ENCODE data around the gene ITGB3BP. TPM values are rescaled to one million over a fixed set of nuclear protein-coding genes. Genes with fewer than 3 reads are reported as not detected.

The ITGB3BP gene
- total RNA-seq, 1 experiment from 2014 or later: 50.2 TPM

DNA sequence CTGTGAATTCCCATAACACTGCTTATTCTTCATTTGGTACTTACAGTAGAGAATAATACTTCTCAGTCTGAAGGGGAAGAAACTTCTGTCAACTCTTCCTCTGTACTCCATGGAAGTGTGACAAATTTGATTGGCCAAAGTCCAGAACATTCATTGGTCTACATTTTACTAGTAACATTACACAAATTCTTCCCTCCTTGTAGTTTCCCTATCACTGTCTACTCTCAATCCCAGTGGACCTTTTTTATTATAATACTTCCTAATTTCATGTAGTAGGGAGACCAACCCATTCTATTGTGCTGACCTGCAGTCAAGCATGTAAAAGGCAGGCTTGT, 80.9 kb downstream of the ITGB3BP start:
- ChIA-PET POLR2A (no interaction called here), RAD21 (ENCODE audit: low non-redundant PET in 1 of 2, low total read pairs in 2 of 2, uncharacterized antibody in 2 of 2, unreplicated experiment in 2 of 2) (no interaction called here), CTCF (interaction anchor here (1.6 kb wide), 1 partner anchor 437 kb away, joined by 8 read pairs; no protein-coding TSS in a partner anchor)
- Histone ChIP-seq H4K20me1 (ENCODE audit: insufficient read depth) (no peaks in the 10 kb centered on the region), H2AFZ (ENCODE audit: low read depth, low read length, poor library complexity, severe bottlenecking) (no peak overlapping the region), H3K79me2 (ENCODE audit: insufficient read depth, low read length) (no peaks in the 10 kb centered on the region), H3K9ac (ENCODE audit: low read length) (no peak overlapping the region), H3K36me3 (ENCODE audit: control insufficient read depth in 1 of 2, insufficient read depth in 2 of 2, low read length in 2 of 2) (no peaks in the 10 kb centered on the region), H3K4me1 (ENCODE audit: control insufficient read depth in 1 of 2, insufficient read depth in 2 of 2, low read length in 2 of 2) (no peaks in the 10 kb centered on the region), H3K9me2 (ENCODE audit: insufficient read depth) (no peaks in the 10 kb centered on the region), H3K9me3 (ENCODE audit: control insufficient read depth in 1 of 2, insufficient read depth in 1 of 2, low read depth in 1 of 2, low read length in 2 of 2) (no peaks in the 10 kb centered on the region), H3K27me3 (ENCODE audit: insufficient read depth, low read length) (no peaks in the 10 kb centered on the region), H3K27ac (ENCODE audit: low read depth, low read length) (no peak overlapping the region), H3K4me3 (replicated peaks in 1 of 2; ENCODE audit: low read depth in 1 of 2, low read length in 2 of 2) (no peak overlapping the region), H3K4me2 (ENCODE audit: low read length) (no peak overlapping the region)
- ATAC-seq (no peak), DNase-seq (ENCODE audit: low read depth, low spot score) (no peak)
- intact Hi-C loops (cut with micrococcal nuclease): loop anchor here (5.0 to 10.0 kb wide), 2 partner anchors 115 to 597 kb away; no protein-coding TSS in a partner anchor
- BruUV-seq (replicated peaks): no TSS peak
- TF ChIP-seq, protein P1, sequence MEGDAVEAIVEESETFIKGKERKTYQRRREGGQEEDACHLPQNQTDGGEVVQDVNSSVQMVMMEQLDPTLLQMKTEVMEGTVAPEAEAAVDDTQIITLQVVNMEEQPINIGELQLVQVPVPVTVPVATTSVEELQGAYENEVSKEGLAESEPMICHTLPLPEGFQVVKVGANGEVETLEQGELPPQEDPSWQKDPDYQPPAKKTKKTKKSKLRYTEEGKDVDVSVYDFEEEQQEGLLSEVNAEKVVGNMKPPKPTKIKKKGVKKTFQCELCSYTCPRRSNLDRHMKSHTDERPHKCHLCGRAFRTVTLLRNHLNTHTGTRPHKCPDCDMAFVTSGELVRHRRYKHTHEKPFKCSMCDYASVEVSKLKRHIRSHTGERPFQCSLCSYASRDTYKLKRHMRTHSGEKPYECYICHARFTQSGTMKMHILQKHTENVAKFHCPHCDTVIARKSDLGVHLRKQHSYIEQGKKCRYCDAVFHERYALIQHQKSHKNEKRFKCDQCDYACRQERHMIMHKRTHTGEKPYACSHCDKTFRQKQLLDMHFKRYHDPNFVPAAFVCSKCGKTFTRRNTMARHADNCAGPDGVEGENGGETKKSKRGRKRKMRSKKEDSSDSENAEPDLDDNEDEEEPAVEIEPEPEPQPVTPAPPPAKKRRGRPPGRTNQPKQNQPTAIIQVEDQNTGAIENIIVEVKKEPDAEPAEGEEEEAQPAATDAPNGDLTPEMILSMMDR (IDR thresholded peaks at IDR 0.05 in 2 of 3, conservative IDR thresholded peaks at IDR 0.05 in 1 of 3; ENCODE audit: borderline replicate concordance in 1 of 3, insufficient read depth in 1 of 3, low read depth in 2 of 3, low read length in 2 of 3): no peak
- no peak for TF ChIP-seq YY1 (IDR thresholded peaks at IDR 0.05; ENCODE audit: extremely low read depth, insufficient replicate concordance, low read depth, low read length)
- TF ChIP-seq ELF1 (IDR thresholded peaks at IDR 0.05; ENCODE audit: borderline replicate concordance, low read depth): no peak
- TF ChIP-seq ZNF274 (IDR thresholded peaks at IDR 0.05; ENCODE audit: low read depth, low read length): no peak
- TF ChIP-seq, protein P2, sequence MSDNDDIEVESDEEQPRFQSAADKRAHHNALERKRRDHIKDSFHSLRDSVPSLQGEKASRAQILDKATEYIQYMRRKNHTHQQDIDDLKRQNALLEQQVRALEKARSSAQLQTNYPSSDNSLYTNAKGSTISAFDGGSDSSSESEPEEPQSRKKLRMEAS (IDR thresholded peaks at IDR 0.05): no peak
- no peak for TF ChIP-seq EGR1 (IDR thresholded peaks at IDR 0.05; ENCODE audit: low read depth)
- TF ChIP-seq TCF7L2 (IDR thresholded peaks at IDR 0.05; ENCODE audit: borderline replicate concordance, extremely low read depth, insufficient read depth, insufficient read length): no peak

DNA sequence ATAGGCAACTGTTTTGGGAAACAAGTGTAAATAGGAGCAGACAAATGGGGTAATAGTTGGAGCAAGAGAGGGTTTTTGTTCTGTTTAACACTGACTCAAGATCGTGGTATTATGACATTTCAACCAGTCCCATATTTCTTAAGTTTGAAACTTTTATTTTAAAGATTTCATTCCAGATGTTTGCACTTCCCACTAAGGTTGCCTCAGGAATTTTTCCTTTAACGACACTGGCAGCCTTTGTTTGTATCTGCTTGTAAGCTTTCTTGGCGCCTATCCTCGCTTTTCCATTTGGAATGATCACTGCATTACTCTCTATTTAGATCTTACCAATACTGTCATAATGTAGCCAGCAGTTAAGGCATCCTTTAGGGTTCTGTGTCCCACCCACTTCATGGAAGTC, 87.9 kb downstream of the ITGB3BP start:
- POLR2A ChIA-PET: no interaction called here
- no peak for ATAC-seq
- CTCF ChIA-PET: no interaction called here
- TF ChIP-seq, protein P3, sequence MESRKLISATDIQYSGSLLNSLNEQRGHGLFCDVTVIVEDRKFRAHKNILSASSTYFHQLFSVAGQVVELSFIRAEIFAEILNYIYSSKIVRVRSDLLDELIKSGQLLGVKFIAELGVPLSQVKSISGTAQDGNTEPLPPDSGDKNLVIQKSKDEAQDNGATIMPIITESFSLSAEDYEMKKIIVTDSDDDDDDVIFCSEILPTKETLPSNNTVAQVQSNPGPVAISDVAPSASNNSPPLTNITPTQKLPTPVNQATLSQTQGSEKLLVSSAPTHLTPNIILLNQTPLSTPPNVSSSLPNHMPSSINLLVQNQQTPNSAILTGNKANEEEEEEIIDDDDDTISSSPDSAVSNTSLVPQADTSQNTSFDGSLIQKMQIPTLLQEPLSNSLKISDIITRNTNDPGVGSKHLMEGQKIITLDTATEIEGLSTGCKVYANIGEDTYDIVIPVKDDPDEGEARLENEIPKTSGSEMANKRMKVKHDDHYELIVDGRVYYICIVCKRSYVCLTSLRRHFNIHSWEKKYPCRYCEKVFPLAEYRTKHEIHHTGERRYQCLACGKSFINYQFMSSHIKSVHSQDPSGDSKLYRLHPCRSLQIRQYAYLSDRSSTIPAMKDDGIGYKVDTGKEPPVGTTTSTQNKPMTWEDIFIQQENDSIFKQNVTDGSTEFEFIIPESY (IDR thresholded peaks at IDR 0.05; ENCODE audit: extremely low read depth, insufficient replicate concordance, low read length): no peak
- TF ChIP-seq CBX3 (IDR thresholded peaks at IDR 0.05; ENCODE audit: low read depth): no peak
- no peak for TF ChIP-seq YY1 (IDR thresholded peaks at IDR 0.05; ENCODE audit: extremely low read depth, insufficient replicate concordance, low read depth, low read length)
- TF ChIP-seq TCF7L2 (IDR thresholded peaks at IDR 0.05; ENCODE audit: borderline replicate concordance, extremely low read depth, insufficient read depth, insufficient read length): no peak
- TF ChIP-seq ZNF274 (IDR thresholded peaks at IDR 0.05; ENCODE audit: low read depth, low read length): no peak
- TF ChIP-seq, protein P4, sequence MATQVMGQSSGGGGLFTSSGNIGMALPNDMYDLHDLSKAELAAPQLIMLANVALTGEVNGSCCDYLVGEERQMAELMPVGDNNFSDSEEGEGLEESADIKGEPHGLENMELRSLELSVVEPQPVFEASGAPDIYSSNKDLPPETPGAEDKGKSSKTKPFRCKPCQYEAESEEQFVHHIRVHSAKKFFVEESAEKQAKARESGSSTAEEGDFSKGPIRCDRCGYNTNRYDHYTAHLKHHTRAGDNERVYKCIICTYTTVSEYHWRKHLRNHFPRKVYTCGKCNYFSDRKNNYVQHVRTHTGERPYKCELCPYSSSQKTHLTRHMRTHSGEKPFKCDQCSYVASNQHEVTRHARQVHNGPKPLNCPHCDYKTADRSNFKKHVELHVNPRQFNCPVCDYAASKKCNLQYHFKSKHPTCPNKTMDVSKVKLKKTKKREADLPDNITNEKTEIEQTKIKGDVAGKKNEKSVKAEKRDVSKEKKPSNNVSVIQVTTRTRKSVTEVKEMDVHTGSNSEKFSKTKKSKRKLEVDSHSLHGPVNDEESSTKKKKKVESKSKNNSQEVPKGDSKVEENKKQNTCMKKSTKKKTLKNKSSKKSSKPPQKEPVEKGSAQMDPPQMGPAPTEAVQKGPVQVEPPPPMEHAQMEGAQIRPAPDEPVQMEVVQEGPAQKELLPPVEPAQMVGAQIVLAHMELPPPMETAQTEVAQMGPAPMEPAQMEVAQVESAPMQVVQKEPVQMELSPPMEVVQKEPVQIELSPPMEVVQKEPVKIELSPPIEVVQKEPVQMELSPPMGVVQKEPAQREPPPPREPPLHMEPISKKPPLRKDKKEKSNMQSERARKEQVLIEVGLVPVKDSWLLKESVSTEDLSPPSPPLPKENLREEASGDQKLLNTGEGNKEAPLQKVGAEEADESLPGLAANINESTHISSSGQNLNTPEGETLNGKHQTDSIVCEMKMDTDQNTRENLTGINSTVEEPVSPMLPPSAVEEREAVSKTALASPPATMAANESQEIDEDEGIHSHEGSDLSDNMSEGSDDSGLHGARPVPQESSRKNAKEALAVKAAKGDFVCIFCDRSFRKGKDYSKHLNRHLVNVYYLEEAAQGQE (IDR thresholded peaks at IDR 0.05; ENCODE audit: low read depth): no peak
- no peak for TF ChIP-seq RAD21 (IDR thresholded peaks at IDR 0.05; ENCODE audit: low read depth)

More for the DNA sequence above, 87.9 kb downstream of the ITGB3BP start:
- Histone ChIP-seq H3K4me1 (ENCODE audit: control insufficient read depth in 1 of 2, insufficient read depth in 2 of 2, low read length in 2 of 2) (no peaks in the 10 kb centered on the region), H3K27me3 (ENCODE audit: insufficient read depth, low read length) (no peaks in the 10 kb centered on the region), H3K36me3 (ENCODE audit: control insufficient read depth in 1 of 2, insufficient read depth in 2 of 2, low read length in 2 of 2) (no peaks in the 10 kb centered on the region), H3K27ac (ENCODE audit: low read depth, low read length) (no peak overlapping the region), H3K9me2 (ENCODE audit: insufficient read depth) (no peaks in the 10 kb centered on the region), H3K79me2 (ENCODE audit: insufficient read depth, low read length) (no peaks in the 10 kb centered on the region), H3K9ac (ENCODE audit: low read length) (no peak overlapping the region), H3K9me3 (ENCODE audit: control insufficient read depth in 1 of 2, insufficient read depth in 1 of 2, low read depth in 1 of 2, low read length in 2 of 2) (no peaks in the 10 kb centered on the region), H3K4me2 (ENCODE audit: low read length) (no peak overlapping the region), H2AFZ (ENCODE audit: low read depth, low read length, poor library complexity, severe bottlenecking) (no peak overlapping the region), H4K20me1 (ENCODE audit: insufficient read depth) (no peaks in the 10 kb centered on the region), H3K4me3 (replicated peaks in 1 of 2; ENCODE audit: low read depth in 1 of 2, low read length in 2 of 2) (no peak overlapping the region)
- no TSS peak for BruUV-seq (replicated peaks)
- RAD21 ChIA-PET (ENCODE audit: low non-redundant PET in 1 of 2, low total read pairs in 2 of 2, uncharacterized antibody in 2 of 2, unreplicated experiment in 2 of 2): no interaction called here
- intact Hi-C loops (cut with micrococcal nuclease): no loop called here
- DNase-seq (ENCODE audit: low read depth, low spot score): no peak

All from HCT116 (cell line).